GM23248 (cell line): ENCODE measurements around the gene APOM.

ENCODE experiments used
- EZH2 ChIP-seq: fragments of 200-600 bp; sonication (generic); IDR thresholded peaks from 2 replicates; pipeline ENCODE4 v1.6.1; 2018; ENCODE audit warnings: antibody characterized with exemption, mild to moderate bottlenecking; ENCODE audit not compliant: insufficient read depth, poor library complexity, severe bottlenecking
- EZH2phosphoT487 ChIP-seq: fragments of 200-600 bp; sonication (generic); IDR thresholded peaks from 2 replicates; pipeline ENCODE4 v1.6.1; 2018; ENCODE audit warnings: antibody characterized with exemption, moderate library complexity, mild to moderate bottlenecking, low read depth; ENCODE audit not compliant: insufficient read depth

- no peak for TF ChIP-seq EZH2phosphoT487
- TF ChIP-seq EZH2 = no peak
These were observed 41.9 kb downstream of the APOM start for GRCh38 chr6:31697555-31697954.
